SK-N-SH treated with all-trans-retinoic acid at 6 μM for 48 hours (cell line): Measurements from ENCODE around the gene PAXX.

ENCODE experiments used
- ATAC-seq: fragments of 200-7000 bp; cut with Tn5 transposase; 3 replicates; pipeline ENCODE4 v1.9.1; 2020; ENCODE audit warnings: mild to moderate bottlenecking, moderate library complexity
- ARNTL ChIP-seq: fragments of 450-650 bp; formaldehyde crosslinking; IDR thresholded peaks from 2 replicates; pipeline ENCODE4 v1.5.0; 2020; ENCODE audit warnings: low read depth, mild to moderate bottlenecking, moderate library complexity, borderline replicate concordance
- BACH2 ChIP-seq: fragments of 250-450 bp; sonication (Bioruptor Pico); IDR thresholded peaks from 2 replicates; pipeline ENCODE4 v1.9.0; 2021; ENCODE audit warnings: mild to moderate bottlenecking, borderline replicate concordance
- CREB5 ChIP-seq: fragments of 250-450 bp; sonication (Bioruptor Pico); IDR thresholded peaks from 2 replicates; pipeline ENCODE4 v1.5.1; 2020; ENCODE audit warnings: low read depth, mild to moderate bottlenecking, moderate library complexity
- CSDC2 ChIP-seq: fragments of 250-450 bp; sonication (Bioruptor Pico); IDR thresholded peaks from 2 replicates; pipeline ENCODE4 v1.5.0; 2020; ENCODE audit warnings: mild to moderate bottlenecking, moderate library complexity
- CSRNP3 ChIP-seq: fragments of 250-450 bp; sonication (Bioruptor Pico); IDR thresholded peaks from 2 replicates; pipeline ENCODE4 v1.5.1; 2021; ENCODE audit warnings: mild to moderate bottlenecking, moderate library complexity
- ESRRG ChIP-seq: fragments of 250-450 bp; sonication (Bioruptor Pico); IDR thresholded peaks from 2 replicates; pipeline ENCODE4 v1.6.1; 2021; ENCODE audit warnings: mild to moderate bottlenecking
- GLIS3 ChIP-seq: fragments of 250-450 bp; sonication (Bioruptor Pico); IDR thresholded peaks from 2 replicates; pipeline ENCODE4 v1.5.0; 2020; ENCODE audit warnings: mild to moderate bottlenecking, moderate library complexity
- OSR1 ChIP-seq: fragments of 250-450 bp; sonication (Bioruptor Pico); IDR thresholded peaks from 2 replicates; pipeline ENCODE4 v1.8.0; 2022; ENCODE audit warnings: moderate library complexity, mild to moderate bottlenecking, inconsistent platforms
- POU6F1 ChIP-seq: fragments of 250-450 bp; sonication (Bioruptor Pico); IDR thresholded peaks from 2 replicates; pipeline ENCODE4 v1.8.0; 2021; ENCODE audit warnings: low read depth, mild to moderate bottlenecking, moderate library complexity, borderline replicate concordance
- PPARA ChIP-seq: fragments of 250-450 bp; sonication (Bioruptor Pico); IDR thresholded peaks from 2 replicates; pipeline ENCODE4 v1.5.0; 2020; ENCODE audit warnings: mild to moderate bottlenecking, borderline replicate concordance
- RARB ChIP-seq: fragments of 250-450 bp; sonication (Bioruptor Pico); IDR thresholded peaks from 2 replicates; pipeline ENCODE4 v1.8.0; 2021; ENCODE audit warnings: mild to moderate bottlenecking, moderate library complexity
- SNAI2 ChIP-seq: fragments of 250-450 bp; sonication (Bioruptor Pico); IDR thresholded peaks from 2 replicates; pipeline ENCODE4 v1.5.0; 2020; ENCODE audit warnings: mild to moderate bottlenecking, moderate library complexity
- TCF4 ChIP-seq: fragments of 250-450 bp; sonication (Bioruptor Pico); IDR thresholded peaks from 2 replicates; pipeline ENCODE4 v1.8.0; 2021; ENCODE audit warnings: mild to moderate bottlenecking, moderate library complexity, borderline replicate concordance
- TOX ChIP-seq: fragments of 250-450 bp; sonication (Bioruptor Pico); IDR thresholded peaks from 2 replicates; pipeline ENCODE4 v1.8.0; 2021; ENCODE audit warnings: mild to moderate bottlenecking, moderate library complexity, borderline replicate concordance
- TSHZ2 ChIP-seq: fragments of 250-450 bp; sonication (Bioruptor Pico); IDR thresholded peaks from 2 replicates; pipeline ENCODE4 v1.5.0; 2020; ENCODE audit warnings: mild to moderate bottlenecking, moderate library complexity
- ZC3H10 ChIP-seq: fragments of 250-450 bp; sonication (Bioruptor Pico); IDR thresholded peaks from 2 replicates; pipeline ENCODE4 v1.5.1; 2021; ENCODE audit warnings: mild to moderate bottlenecking, moderate library complexity
- ZFP3 ChIP-seq: fragments of 250-450 bp; sonication (Bioruptor Pico); IDR thresholded peaks from 2 replicates; pipeline ENCODE4 v1.5.0; 2020; ENCODE audit warnings: mild to moderate bottlenecking, moderate library complexity
- ZFP30 ChIP-seq: fragments of 450-650 bp; formaldehyde crosslinking; IDR thresholded peaks from 2 replicates; pipeline ENCODE4 v1.5.0; 2022; ENCODE audit warnings: mild to moderate bottlenecking, moderate library complexity
- ZNF565 ChIP-seq: fragments of 450-650 bp; formaldehyde crosslinking; conservative IDR thresholded peaks from 2 replicates; pipeline ENCODE4 v1.5.0; 2020; ENCODE audit warnings: low read depth, mild to moderate bottlenecking, moderate library complexity
- ZNF70 ChIP-seq: fragments of 450-650 bp; formaldehyde crosslinking; IDR thresholded peaks from 2 replicates; pipeline ENCODE4 v1.5.0; 2020; ENCODE audit warnings: mild to moderate bottlenecking, moderate library complexity

Gene PAXX

GRCh38 chr9:136949817-136950655 is 42.2 kb upstream of the PAXX start:
- TF ChIP-seq RARB (CRISPR knock-in tag) (no peak), ARNTL (CRISPR knock-in tag) (no peak), SNAI2 (peak; percentile 65; the same call in 1 of the 2 replicates)
- TF ChIP-seq, all 23 proteins: peak for 1
- peak; percentile 92 for ATAC-seq

GRCh38 chr9:136950656-136951276 is 41.5 kb upstream of the PAXX start:
- TF ChIP-seq ARNTL (CRISPR knock-in tag) (no peak), CREB5 (CRISPR knock-in tag) (no peak), ZC3H10 (CRISPR knock-in tag) (no peak), PPARA (no peak), OSR1 (no peak), SNAI2 (no peak), ZFP30 (CRISPR knock-in tag) (no peak), TSHZ2 (no peak), CSRNP3 (CRISPR knock-in tag) (no peak), BACH2 (CRISPR knock-in tag) (no peak), CSDC2 (no peak), TCF4 (CRISPR knock-in tag) (no peak), ZNF565 (CRISPR knock-in tag) (no peak)
- peak; percentile 36 for ATAC-seq

- ATAC-seq, result no peak
- TF ChIP-seq ZNF70 (no peak), ESRRG (CRISPR knock-in tag) (no peak), PPARA (no peak), TCF4 (CRISPR knock-in tag) (no peak), ZNF565 (CRISPR knock-in tag) (no peak), CSDC2 (no peak), ZFP30 (CRISPR knock-in tag) (no peak)
Measured at GRCh38 chr9:136951541-136952320, 40.5 kb upstream of the PAXX start, which contains the start of gene LCN12. LCN12 (plus strand) TSS chr9:136952273; CDS start chr9:136952328, 55 bp downstream.

- ATAC-seq, result no peak
- TF ChIP-seq TSHZ2 (no peak), OSR1 (no peak), POU6F1 (CRISPR knock-in tag) (no peak), TCF4 (CRISPR knock-in tag) (no peak), GLIS3 (CRISPR knock-in tag) (no peak), ZFP30 (CRISPR knock-in tag) (no peak), ARNTL (CRISPR knock-in tag) (no peak), TOX (no peak), ZFP3 (no peak), RARB (CRISPR knock-in tag) (no peak), CREB5 (CRISPR knock-in tag) (no peak)
Measured at GRCh38 chr9:136952321-136952850, 39.8 kb upstream of the PAXX start.
